Natural killer cell (primary cell): ENCODE measurements around the gene FRK. TPM values are rescaled to one million over a fixed set of nuclear protein-coding genes. Genes with fewer than 3 reads are reported as not detected.
"Not testable (repeated sequence)": the region's sequence is repeated elsewhere in the genome, so short reads cannot be mapped to it uniquely, and the experiment has no call there.

Source experiments
- ATAC-seq, 3 donors: fragments of 150-1000 bp in 2 of 3; fragments of 200-7000 bp in 1 of 3; cut with Tn5 transposase; 1 replicate in 1 of 3; 2 replicates in 2 of 3; pipeline ENCODE4 v1.10.0; 2021; ENCODE audit warnings: mild to moderate bottlenecking in 2 of 3, moderate library complexity in 2 of 3
- DNase-seq, 2 donors: peaks; one replicate each; pipeline versions ENCODE4 v3.0.0 to v3.0.0-alpha.2; 2013 to 2021; ENCODE audit warnings: mixed read lengths in 1 of 2
- H3K27ac ChIP-seq: one replicate; pipeline ENCODE4 v1.5.1; 2013; ENCODE audit warnings: mild to moderate bottlenecking, low read length
- H3K27me3 ChIP-seq: one replicate; pipeline ENCODE4 v1.6.1; 2013; ENCODE audit warnings: low read length; ENCODE audit not compliant: control insufficient read depth, insufficient read depth
- H3K36me3 ChIP-seq: one replicate; pipeline ENCODE4 v1.6.1; 2013; ENCODE audit warnings: low read length; ENCODE audit not compliant: control insufficient read depth, insufficient read depth
- H3K4me1 ChIP-seq: one replicate; pipeline ENCODE4 v1.6.1; 2013; ENCODE audit warnings: low read length; ENCODE audit not compliant: control insufficient read depth, insufficient read depth
- H3K4me3 ChIP-seq: one replicate; pipeline ENCODE4 v1.5.1; 2013; ENCODE audit warnings: low read length
- H3K9me3 ChIP-seq: one replicate; pipeline ENCODE4 v1.6.1; 2013; ENCODE audit warnings: low read length; ENCODE audit not compliant: control insufficient read depth, insufficient read depth
- H3K27ac Mint-ChIP-seq, 2 donors: one replicate each; pipeline ENCODE4 v1.8.0; 2022; ENCODE audit warnings: mild to moderate bottlenecking in 2 of 2, mixed read lengths in 2 of 2, moderate library complexity in 1 of 2
- H3K27me3 Mint-ChIP-seq, 2 donors: one replicate each; pipeline ENCODE4 v1.8.0; 2022; ENCODE audit warnings: low read depth in 2 of 2, mixed read lengths in 2 of 2
- H3K36me3 Mint-ChIP-seq: one replicate; pipeline ENCODE4 v1.8.0; 2022; ENCODE audit warnings: mixed read lengths
- H3K4me1 Mint-ChIP-seq, 2 donors: one replicate each; pipeline ENCODE4 v1.8.0; 2022; ENCODE audit warnings: mixed read lengths in 2 of 2
- H3K4me3 Mint-ChIP-seq: one replicate; pipeline ENCODE4 v1.8.0; 2022; ENCODE audit warnings: mild to moderate bottlenecking, moderate library complexity, mixed read lengths
- H3K9me3 Mint-ChIP-seq, 2 donors: one replicate each; pipeline ENCODE4 v1.8.0; 2022; ENCODE audit warnings: mixed read lengths in 2 of 2
- CTCF ChIP-seq: fragments of 200-600 bp; IDR thresholded peaks from one replicate; pipeline ENCODE4 v1.8.0; 2022; ENCODE audit warnings: antibody characterized with exemption
- WGBS: methylation state at CpG from one replicate; pipeline ENCODE4 v1.1.7; 2013; ENCODE audit warnings: missing lambda C conversion rate; ENCODE audit not compliant: insufficient coverage; 5-methylcytosine and 5-hydroxymethylcytosine counted together
- intact Hi-C: fragments of 100-400 bp; cut with micrococcal nuclease; formaldehyde crosslinking; loops from one replicate; pipeline ENCODE4 v1.14.2; 2022
- total RNA-seq, 4 donors: library from RNA; stranded (reverse); fragments of 120-200 nt in 1 of 4; gene quantifications; one replicate each; pipeline versions ENCODE4 v1.2.3 to v1.2.4, GENCODE V29; 2013 to 2022

The FRK gene
- total RNA-seq, 3 donors from 2014 or later (not counting 1 experiment from before 2014, with no cell fraction given): not detected

- Histone ChIP-seq H3K27ac (no peak overlapping the region), H3K4me3 (no peak overlapping the region), H3K27me3 (no peaks in the 10 kb centered on the region), H3K36me3 (no peaks in the 10 kb centered on the region), H3K4me1 (no peaks in the 10 kb centered on the region), H3K9me3 (no peaks in the 10 kb centered on the region)
- ATAC-seq: no peak
- Mint-ChIP-seq H3K4me1 (no peaks in the 10 kb centered on the region), H3K4me3 (no peak overlapping the region), H3K36me3 (no peaks in the 10 kb centered on the region), H3K27me3 (peaks cover 7 to 11% of the 10 kb centered on the region in 2 donors), H3K27ac (no peak overlapping the region), H3K9me3 (no peaks in the 10 kb centered on the region)
- intact Hi-C loops: no loop called here
- no peak for TF ChIP-seq CTCF
- WGBS: no CpG with 5 or more reads among the region's 1 CpG
- no peak for DNase-seq
Measured at GRCh38 chr6:116050737-116051136, 10.0 kb downstream of the FRK start.

- Mint-ChIP-seq H3K36me3 (no peaks in the 10 kb centered on the region), H3K4me1 (no peaks in the 10 kb centered on the region), H3K27ac (no peak overlapping the region)
Measured at GRCh38 chr6:116049321-116049720, 11.4 kb downstream of the FRK start.

GRCh38 chr6:116047173-116047933, 13.3 kb downstream of the FRK start:
- intact Hi-C loops: no loop called here
- H3K27me3 ChIP-seq: no peaks in the 10 kb centered on the region
- 74% methylated on average over 3 of the region's 3 CpGs for WGBS
- no peaks in the 10 kb centered on the region for H3K9me3 ChIP-seq
- Mint-ChIP-seq H3K27me3 (peaks cover 7 to 11% of the 10 kb centered on the region in 2 donors), H3K27ac (no peak overlapping the region), H3K4me3 (no peak overlapping the region), H3K9me3 (peaks cover 0 to 2% of the 10 kb centered on the region in 2 donors), H3K36me3 (no peaks in the 10 kb centered on the region), H3K4me1 (no peaks in the 10 kb centered on the region)
- H3K36me3 ChIP-seq: no peaks in the 10 kb centered on the region
- no peaks in the 10 kb centered on the region for H3K4me1 ChIP-seq
- no peak overlapping the region for H3K4me3 ChIP-seq
- ATAC-seq (no peak), DNase-seq (no peak)
- no peak overlapping the region for H3K27ac ChIP-seq
- no peak for TF ChIP-seq CTCF

More at GRCh38 chr6:116049321-116049720, 11.4 kb downstream of the FRK start:
- DNase-seq (no peak), ATAC-seq (no peak)
- H3K36me3 ChIP-seq: no peaks in the 10 kb centered on the region
- Mint-ChIP-seq H3K27me3 (peaks cover 7 to 11% of the 10 kb centered on the region in 2 donors), H3K4me3 (no peak overlapping the region), H3K9me3 (no peaks in the 10 kb centered on the region)
- H3K27ac ChIP-seq: no peak overlapping the region
- no peaks in the 10 kb centered on the region for H3K4me1 ChIP-seq
- H3K9me3 ChIP-seq: no peaks in the 10 kb centered on the region
- H3K27me3 ChIP-seq: no peaks in the 10 kb centered on the region
- intact Hi-C loops: no loop called here
- no peak for TF ChIP-seq CTCF
- H3K4me3 ChIP-seq: no peak overlapping the region
- WGBS: no CpG with 5 or more reads among the region's 1 CpG

GRCh38 chr6:116046737-116047136, 14.0 kb downstream of the FRK start:
- Mint-ChIP-seq H3K4me1 (no peaks in the 10 kb centered on the region), H3K27ac (no peak overlapping the region), H3K9me3 (peaks cover 0 to 2% of the 10 kb centered on the region in 2 donors), H3K4me3 (no peak overlapping the region), H3K27me3 (peaks cover 6 to 11% of the 10 kb centered on the region in 2 donors), H3K36me3 (no peaks in the 10 kb centered on the region)
- no CpG with 5 or more reads among the region's 1 CpG for WGBS
- intact Hi-C loops: no loop called here
- ATAC-seq (no peak), DNase-seq (no peak)
- no peaks in the 10 kb centered on the region for H3K27me3 ChIP-seq
- H3K4me3 ChIP-seq: no peak overlapping the region
- TF ChIP-seq CTCF: no peak
- no peaks in the 10 kb centered on the region for H3K4me1 ChIP-seq
- H3K27ac ChIP-seq: no peak overlapping the region
- no peaks in the 10 kb centered on the region for H3K9me3 ChIP-seq
- no peaks in the 10 kb centered on the region for H3K36me3 ChIP-seq

GRCh38 chr6:116046272-116046671, 14.4 kb downstream of the FRK start:
- H3K9me3 Mint-ChIP-seq, ATAC-seq, H3K4me3 ChIP-seq, H3K4me1 ChIP-seq, H3K9me3 ChIP-seq, DNase-seq, H3K4me1 Mint-ChIP-seq, H3K27me3 ChIP-seq, H3K4me3 Mint-ChIP-seq, H3K36me3 Mint-ChIP-seq, intact Hi-C loops, H3K27ac ChIP-seq, H3K36me3 ChIP-seq, H3K27ac Mint-ChIP-seq: not testable (repeated sequence)
- H3K27me3 Mint-ChIP-seq: peaks cover 6 to 11% of the 10 kb centered on the region in 2 donors
